Mesothelial cell of epicardium (in vitro differentiated cells): Measurements from ENCODE around the gene HHATL. TPM values are rescaled to one million over a fixed set of nuclear protein-coding genes. Genes with fewer than 3 reads are reported as not detected.

Experiments
- DNase-seq, 2 experiments: peaks; one replicate each; pipeline ENCODE4 v3.0.0; 2021; ENCODE audit warnings: low spot score in 2 of 2; ENCODE audit not compliant: unreplicated experiment in 2 of 2
- H3K27ac Mint-ChIP-seq: 2 replicates; pipeline ENCODE4 v1.8.0; 2021; ENCODE audit warnings: mixed read lengths
- H3K27me3 Mint-ChIP-seq: 2 replicates; pipeline ENCODE4 v1.8.0; 2021; ENCODE audit warnings: low read depth, mixed read lengths
- H3K36me3 Mint-ChIP-seq: 2 replicates; pipeline ENCODE4 v1.8.0; 2021; ENCODE audit warnings: mixed read lengths
- H3K4me1 Mint-ChIP-seq: 2 replicates; pipeline ENCODE4 v1.8.0; 2021; ENCODE audit warnings: mixed read lengths
- H3K4me3 Mint-ChIP-seq: 2 replicates; pipeline ENCODE4 v1.8.0; 2021; ENCODE audit warnings: mild to moderate bottlenecking, moderate library complexity, mixed read lengths
- H3K9me3 Mint-ChIP-seq: 2 replicates; pipeline ENCODE4 v1.8.0; 2021; ENCODE audit warnings: mixed read lengths
- CTCF ChIP-seq: fragments of 200-600 bp; sonication (generic); IDR thresholded peaks from one replicate; pipeline ENCODE4 v1.5.0; 2021; ENCODE audit warnings: antibody characterized with exemption; ENCODE audit not compliant: unreplicated experiment
- total RNA-seq: library from RNA; stranded (reverse); gene quantifications from 3 replicates; pipeline ENCODE4 v1.2.1, GENCODE V29; 2021

The HHATL gene
- total RNA-seq, 1 donor from 2014 or later = not detected

- peaks cover 8% of the 10 kb centered on the region for H3K36me3 Mint-ChIP-seq
- no peaks in the 10 kb centered on the region for H3K4me1 Mint-ChIP-seq
- no peaks in the 10 kb centered on the region for H3K27me3 Mint-ChIP-seq
- no peak for DNase-seq
- H3K27ac Mint-ChIP-seq = no peak overlapping the region
- H3K4me3 Mint-ChIP-seq = no peak overlapping the region
- no peaks in the 10 kb centered on the region for H3K9me3 Mint-ChIP-seq
- no peak for TF ChIP-seq CTCF
Measured at GRCh38 chr3:42663581-42664437, 38.8 kb downstream of the HHATL start.

- Mint-ChIP-seq H3K9me3 (no peaks in the 10 kb centered on the region), H3K4me1 (no peaks in the 10 kb centered on the region), H3K27me3 (no peaks in the 10 kb centered on the region), H3K27ac (no peak overlapping the region), H3K4me3 (no peak overlapping the region), H3K36me3 (peaks cover 8% of the 10 kb centered on the region)
- no peak for TF ChIP-seq CTCF
- DNase-seq = no peak
Measured at GRCh38 chr3:42662813-42663535, 39.6 kb downstream of the HHATL start.

- Mint-ChIP-seq H3K27ac (no peak overlapping the region), H3K4me3 (no peak overlapping the region), H3K36me3 (peaks cover 8% of the 10 kb centered on the region), H3K4me1 (no peaks in the 10 kb centered on the region), H3K27me3 (no peaks in the 10 kb centered on the region), H3K9me3 (no peaks in the 10 kb centered on the region)
- DNase-seq = no peak
- no peak for TF ChIP-seq CTCF
Measured at GRCh38 chr3:42662037-42662812, 40.4 kb downstream of the HHATL start.

- H3K27ac Mint-ChIP-seq = no peak overlapping the region
- no peak for DNase-seq
- H3K4me1 Mint-ChIP-seq = no peaks in the 10 kb centered on the region
- H3K27me3 Mint-ChIP-seq = no peaks in the 10 kb centered on the region
- no peaks in the 10 kb centered on the region for H3K9me3 Mint-ChIP-seq
- peaks cover 8% of the 10 kb centered on the region for H3K36me3 Mint-ChIP-seq
- no peak overlapping the region for H3K4me3 Mint-ChIP-seq
- no peak for TF ChIP-seq CTCF
Measured at GRCh38 chr3:42661593-42662022, 41.0 kb downstream of the HHATL start.

GRCh38 chr3:42660898-42661297, 41.7 kb downstream of the HHATL start:
- H3K4me3 Mint-ChIP-seq = no peak overlapping the region
- no peak for TF ChIP-seq CTCF
- no peaks in the 10 kb centered on the region for H3K27me3 Mint-ChIP-seq
- peaks cover 8% of the 10 kb centered on the region for H3K36me3 Mint-ChIP-seq
- DNase-seq = no peak
- H3K4me1 Mint-ChIP-seq = no peaks in the 10 kb centered on the region
- H3K27ac Mint-ChIP-seq = no peak overlapping the region
- H3K9me3 Mint-ChIP-seq = no peaks in the 10 kb centered on the region
